Measurements from ENCODE around the gene EMD.

DNA sequence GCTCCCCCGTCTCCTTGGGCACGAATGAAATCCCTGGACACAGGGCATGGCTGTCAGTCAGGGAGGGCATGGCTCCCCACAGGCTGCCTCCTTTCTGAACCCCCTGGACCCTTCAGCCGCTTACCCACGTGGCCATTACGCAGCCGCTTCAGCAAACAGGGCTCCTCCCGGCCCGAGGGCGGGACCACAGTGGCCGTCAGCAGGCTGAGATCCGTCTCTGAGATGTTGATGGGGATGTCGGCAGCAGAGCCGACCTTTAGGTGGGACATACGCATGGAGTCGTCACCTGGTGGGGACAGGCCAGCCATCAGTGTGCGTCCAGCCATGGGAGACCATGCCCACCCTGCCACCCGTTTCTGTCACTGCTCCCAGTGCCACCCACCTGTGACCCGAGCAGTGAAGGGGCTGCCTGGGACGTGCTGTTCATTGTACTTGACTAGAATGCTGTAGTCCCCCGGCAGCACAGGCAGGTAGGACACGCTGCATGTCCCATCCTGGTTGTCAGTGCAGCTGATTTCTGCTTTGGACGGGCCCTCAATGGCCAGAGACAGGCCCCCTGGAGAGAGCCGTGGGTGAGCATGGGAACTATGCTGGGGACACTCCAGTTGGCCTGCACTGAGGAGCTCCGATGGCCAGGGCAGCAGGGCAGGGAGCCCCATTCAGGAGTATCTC is 25.8 kb upstream of the EMD start:
- TF ChIP-seq, protein P1, sequence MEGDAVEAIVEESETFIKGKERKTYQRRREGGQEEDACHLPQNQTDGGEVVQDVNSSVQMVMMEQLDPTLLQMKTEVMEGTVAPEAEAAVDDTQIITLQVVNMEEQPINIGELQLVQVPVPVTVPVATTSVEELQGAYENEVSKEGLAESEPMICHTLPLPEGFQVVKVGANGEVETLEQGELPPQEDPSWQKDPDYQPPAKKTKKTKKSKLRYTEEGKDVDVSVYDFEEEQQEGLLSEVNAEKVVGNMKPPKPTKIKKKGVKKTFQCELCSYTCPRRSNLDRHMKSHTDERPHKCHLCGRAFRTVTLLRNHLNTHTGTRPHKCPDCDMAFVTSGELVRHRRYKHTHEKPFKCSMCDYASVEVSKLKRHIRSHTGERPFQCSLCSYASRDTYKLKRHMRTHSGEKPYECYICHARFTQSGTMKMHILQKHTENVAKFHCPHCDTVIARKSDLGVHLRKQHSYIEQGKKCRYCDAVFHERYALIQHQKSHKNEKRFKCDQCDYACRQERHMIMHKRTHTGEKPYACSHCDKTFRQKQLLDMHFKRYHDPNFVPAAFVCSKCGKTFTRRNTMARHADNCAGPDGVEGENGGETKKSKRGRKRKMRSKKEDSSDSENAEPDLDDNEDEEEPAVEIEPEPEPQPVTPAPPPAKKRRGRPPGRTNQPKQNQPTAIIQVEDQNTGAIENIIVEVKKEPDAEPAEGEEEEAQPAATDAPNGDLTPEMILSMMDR (IDR thresholded peaks at IDR 0.05; ENCODE audit: insufficient read depth, low read length, poor library complexity, severe bottlenecking), result no peak
- no peak for TF ChIP-seq EZH2phosphoT487 (conservative IDR thresholded peaks at IDR 0.05; ENCODE audit: low read length)

Measured in SU-DHL-6 (cell line).